Breast epithelium (tissue), 3 donors: ENCODE measurements around the gene MAJIN.

Experiments used
- POLR2A ChIP-seq: fragments of 450-650 bp; IDR thresholded peaks from one replicate; pipeline ENCODE4 v1.6.1; 2016; ENCODE audit warnings: antibody characterized with exemption, mild to moderate bottlenecking, moderate library complexity
- POLR2AphosphoS5 ChIP-seq, 3 donors: sonication (generic); formaldehyde crosslinking; IDR thresholded peaks; one replicate each; pipeline ENCODE4 v1.6.1; 2017; ENCODE audit warnings: antibody characterized with exemption in 3 of 3
- TF ChIP-seq, protein P1 (sequence below), 3 donors: fragments of 450-650 bp; IDR thresholded peaks; one replicate each; pipeline ENCODE4 v1.5.1; 2016 to 2017; ENCODE audit warnings: antibody characterized with exemption in 3 of 3, mild to moderate bottlenecking in 3 of 3, moderate library complexity in 3 of 3

DNA sequence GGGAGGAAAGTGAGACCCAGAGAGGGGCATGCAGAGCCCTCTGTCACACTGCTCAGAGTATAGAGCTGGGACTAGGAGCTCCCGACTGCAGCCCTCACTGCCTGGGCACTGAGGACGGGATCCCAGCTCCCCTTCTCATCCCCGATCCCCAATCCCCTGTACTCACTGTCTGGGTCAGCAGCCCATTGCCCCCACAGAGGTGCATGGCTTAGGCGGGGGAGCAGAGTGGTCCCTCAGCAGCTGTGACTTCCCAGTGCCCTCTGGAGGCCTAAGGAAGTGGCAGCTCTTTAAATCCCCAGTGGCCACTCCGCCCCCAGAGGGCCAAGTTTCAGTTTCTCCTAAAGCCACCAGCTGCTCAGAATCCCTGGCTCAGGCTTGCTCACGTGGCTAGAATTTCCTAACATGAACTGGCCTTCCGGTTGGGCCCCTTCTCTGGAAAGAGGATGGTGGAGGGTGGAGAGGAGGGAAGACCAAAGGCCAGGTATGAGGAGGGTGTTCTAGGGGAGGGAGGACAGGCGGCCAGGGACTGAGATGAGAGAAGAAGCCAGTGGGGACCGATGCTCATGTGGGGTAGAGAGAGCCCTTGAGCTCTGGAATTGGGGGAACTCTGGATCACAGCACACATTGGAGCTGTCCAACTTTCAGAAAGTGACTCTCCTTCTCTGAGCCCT, 24.9 kb upstream of the MAJIN start, which contains the start of gene BATF2:
- TF ChIP-seq, protein P1, sequence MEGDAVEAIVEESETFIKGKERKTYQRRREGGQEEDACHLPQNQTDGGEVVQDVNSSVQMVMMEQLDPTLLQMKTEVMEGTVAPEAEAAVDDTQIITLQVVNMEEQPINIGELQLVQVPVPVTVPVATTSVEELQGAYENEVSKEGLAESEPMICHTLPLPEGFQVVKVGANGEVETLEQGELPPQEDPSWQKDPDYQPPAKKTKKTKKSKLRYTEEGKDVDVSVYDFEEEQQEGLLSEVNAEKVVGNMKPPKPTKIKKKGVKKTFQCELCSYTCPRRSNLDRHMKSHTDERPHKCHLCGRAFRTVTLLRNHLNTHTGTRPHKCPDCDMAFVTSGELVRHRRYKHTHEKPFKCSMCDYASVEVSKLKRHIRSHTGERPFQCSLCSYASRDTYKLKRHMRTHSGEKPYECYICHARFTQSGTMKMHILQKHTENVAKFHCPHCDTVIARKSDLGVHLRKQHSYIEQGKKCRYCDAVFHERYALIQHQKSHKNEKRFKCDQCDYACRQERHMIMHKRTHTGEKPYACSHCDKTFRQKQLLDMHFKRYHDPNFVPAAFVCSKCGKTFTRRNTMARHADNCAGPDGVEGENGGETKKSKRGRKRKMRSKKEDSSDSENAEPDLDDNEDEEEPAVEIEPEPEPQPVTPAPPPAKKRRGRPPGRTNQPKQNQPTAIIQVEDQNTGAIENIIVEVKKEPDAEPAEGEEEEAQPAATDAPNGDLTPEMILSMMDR (IDR thresholded peaks at IDR 0.05): peak; percentile 11 to 52 (median 26)
- TF ChIP-seq POLR2AphosphoS5 (IDR thresholded peaks at IDR 0.05) (no peak), POLR2A (no peak)
